IMR-90 (cell line): ENCODE data around the gene MRPL3. TPM values are rescaled to one million over a fixed set of nuclear protein-coding genes. Genes with fewer than 3 reads are reported as not detected.

Experiments
- ATAC-seq: fragments of 200-7000 bp; cut with Tn5 transposase; 2 replicates; pipeline ENCODE4 v1.9.1; 2020; ENCODE audit warnings: low read depth, mild to moderate bottlenecking, moderate library complexity
- BruUV-seq: library from RNA; stranded (reverse); fragments of 400-500 nt; replicated peaks from 2 replicates; lab custom pipeline; 2021; lab: Mats Ljungman, UMichigan
- CTCF ChIA-PET: fragments of 300-600 bp; formaldehyde crosslinking; extraction: SDS; loops from one replicate; lab custom pipeline; 2021; ENCODE audit warnings: antibody characterized with exemption; lab: Yijun Ruan, JAX
- POLR2A ChIA-PET: fragments of 300-600 bp; sonication (Branson Sonifier 250); formaldehyde crosslinking; loops from one replicate; lab custom pipeline; 2022; ENCODE audit warnings: antibody characterized with exemption; ENCODE audit not compliant: unreplicated experiment; lab: Charles Lee
- DNase-seq: peaks from one replicate; pipeline ENCODE4 v3.0.0; 2013
- H2AFZ ChIP-seq: replicated peaks from 2 replicates; pipeline ENCODE3; 2013; ENCODE audit warnings: low read length, mild to moderate bottlenecking; ENCODE audit not compliant: poor library complexity
- H2AK5ac ChIP-seq: 2 replicates; pipeline ENCODE4 v1.6.1; 2013; ENCODE audit warnings: low read depth, low read length, inconsistent platforms
- H2AK9ac ChIP-seq: replicated peaks from 2 replicates; pipeline ENCODE3; 2013; ENCODE audit warnings: mild to moderate bottlenecking, low read depth, low read length, moderate library complexity; ENCODE audit not compliant: poor library complexity
- H2BK120ac ChIP-seq: 2 replicates; pipeline ENCODE4 v1.6.1; 2013; ENCODE audit warnings: low read depth, low read length, inconsistent platforms
- H2BK15ac ChIP-seq: 3 replicates; pipeline ENCODE4 v1.6.1; 2013; ENCODE audit warnings: low read depth, low read length, inconsistent platforms
- H2BK20ac ChIP-seq: 2 replicates; pipeline ENCODE4 v1.6.1; 2013; ENCODE audit warnings: low read depth, mild to moderate bottlenecking, inconsistent platforms, low read length, moderate library complexity
- H2BK5ac ChIP-seq: 2 replicates; pipeline ENCODE4 v1.6.1; 2013; ENCODE audit warnings: mild to moderate bottlenecking, low read depth, low read length, inconsistent platforms; ENCODE audit not compliant: poor library complexity, severe bottlenecking
- H3K14ac ChIP-seq: replicated peaks from 2 replicates; pipeline ENCODE4 v1.6.1; 2013; ENCODE audit warnings: low read depth, low read length, inconsistent platforms
- H3K18ac ChIP-seq: 2 replicates; pipeline ENCODE4 v1.6.1; 2013; ENCODE audit warnings: low read depth, low read length, control low read depth
- H3K23ac ChIP-seq: 2 replicates; pipeline ENCODE4 v1.6.1; 2013; ENCODE audit warnings: low read depth, low read length, inconsistent platforms
- H3K27ac ChIP-seq: 2 replicates; pipeline ENCODE4 v1.5.1; 2013; ENCODE audit warnings: mild to moderate bottlenecking, control low read depth, low read length; ENCODE audit not compliant: insufficient read depth
- H3K27me3 ChIP-seq: 2 replicates; pipeline ENCODE4 v1.6.1; 2013; ENCODE audit warnings: low read length; ENCODE audit not compliant: control insufficient read depth, insufficient read depth
- H3K36me3 ChIP-seq: 2 replicates; pipeline ENCODE4 v1.6.1; 2013; ENCODE audit warnings: low read length, mixed read lengths; ENCODE audit not compliant: control insufficient read depth, insufficient read depth
- H3K4ac ChIP-seq: 2 replicates; pipeline ENCODE4 v1.6.1; 2013; ENCODE audit warnings: low read depth, low read length, inconsistent platforms
- H3K4me1 ChIP-seq: 2 replicates; pipeline ENCODE4 v1.6.1; 2013; ENCODE audit warnings: low read length, mixed read lengths; ENCODE audit not compliant: control insufficient read depth, insufficient read depth
- H3K4me2 ChIP-seq: 2 replicates; pipeline ENCODE4 v1.6.1; 2013; ENCODE audit warnings: low read depth, mild to moderate bottlenecking, control low read depth, low read length, moderate library complexity
- H3K4me3 ChIP-seq: 2 replicates; pipeline ENCODE4 v1.5.1; 2013; ENCODE audit warnings: low read depth, mild to moderate bottlenecking, control low read depth, low read length, moderate library complexity; ENCODE audit not compliant: insufficient read depth
- H3K56ac ChIP-seq: 2 replicates; pipeline ENCODE4 v1.6.1; 2013; ENCODE audit warnings: low read length, inconsistent platforms; ENCODE audit not compliant: insufficient read depth; ENCODE audit errors: extremely low read depth
- H3K79me1 ChIP-seq, 2 experiments: 2 replicates each; pipeline ENCODE4 v1.6.1; 2013; ENCODE audit warnings: low read length in 2 of 2, inconsistent platforms in 1 of 2, low read depth in 1 of 2
- H3K9ac ChIP-seq: 2 replicates; pipeline ENCODE4 v1.6.1; 2013; ENCODE audit warnings: low read depth, low read length, control low read depth
- H3K9me1 ChIP-seq: 2 replicates; pipeline ENCODE4 v1.6.1; 2013; ENCODE audit warnings: low read length, inconsistent platforms; ENCODE audit not compliant: insufficient read depth
- H3K9me3 ChIP-seq: 2 replicates; pipeline ENCODE4 v1.6.1; 2013; ENCODE audit warnings: low read length; ENCODE audit not compliant: control insufficient read depth, insufficient read depth
- H4K20me1 ChIP-seq: 2 replicates; pipeline ENCODE4 v1.6.1; 2013; ENCODE audit warnings: low read length, inconsistent platforms; ENCODE audit not compliant: insufficient read depth
- H4K5ac ChIP-seq: 2 replicates; pipeline ENCODE4 v1.6.1; 2013; ENCODE audit warnings: mild to moderate bottlenecking, low read depth, low read length, control low read depth
- H4K8ac ChIP-seq, 2 experiments: 2 replicates each; pipeline ENCODE4 v1.6.1; 2013; ENCODE audit warnings: low read depth in 2 of 2, low read length in 2 of 2, control low read depth in 1 of 2, inconsistent platforms in 1 of 2
- H4K91ac ChIP-seq: 2 replicates; pipeline ENCODE4 v1.6.1; 2013; ENCODE audit warnings: low read depth, low read length, inconsistent platforms; ENCODE audit not compliant: insufficient read depth
- BHLHE40 ChIP-seq: fragments of 150-350 bp; IDR thresholded peaks from 2 replicates; pipeline ENCODE4 v1.6.1; 2016; ENCODE audit warnings: mild to moderate bottlenecking, low read depth, low read length
- CEBPB ChIP-seq: IDR thresholded peaks from 2 replicates; pipeline ENCODE4 v1.6.1; 2012; ENCODE audit warnings: low read depth, low read length, improper control_type of control experiment
- CHD1 ChIP-seq: IDR thresholded peaks from 2 replicates; pipeline ENCODE4 v1.6.1; 2012; ENCODE audit warnings: low read depth, low read length, improper control_type of control experiment
- CTCF ChIP-seq: conservative IDR thresholded peaks from 2 replicates; pipeline ENCODE4 v1.5.1; 2012; ENCODE audit warnings: mild to moderate bottlenecking, low read depth, low read length, improper control_type of control experiment
- ELK1 ChIP-seq: fragments of 150-350 bp; IDR thresholded peaks from 2 replicates; pipeline ENCODE4 v1.6.1; 2016; ENCODE audit warnings: low read depth, mild to moderate bottlenecking, low read length, moderate library complexity, borderline replicate concordance
- FOS ChIP-seq: fragments of 150-350 bp; IDR thresholded peaks from 2 replicates; pipeline ENCODE4 v1.6.1; 2016; ENCODE audit warnings: low read depth, low read length
- MAFK ChIP-seq: IDR thresholded peaks from 2 replicates; pipeline ENCODE4 v1.6.1; 2012; ENCODE audit warnings: low read depth, low read length, improper control_type of control experiment
- MAZ ChIP-seq: IDR thresholded peaks from 2 replicates; pipeline ENCODE4 v1.6.1; 2012; ENCODE audit warnings: low read depth, mild to moderate bottlenecking, low read length, improper control_type of control experiment, moderate library complexity, borderline replicate concordance
- MXI1 ChIP-seq: IDR thresholded peaks from 2 replicates; pipeline ENCODE4 v1.6.1; 2012; ENCODE audit warnings: low read depth, mild to moderate bottlenecking, low read length, moderate library complexity, borderline replicate concordance
- NFE2L2 ChIP-seq: fragments of 150-350 bp; IDR thresholded peaks from 2 replicates; pipeline ENCODE4 v1.6.1; 2016; ENCODE audit warnings: low read depth, mild to moderate bottlenecking, low read length
- POLR2A ChIP-seq: IDR thresholded peaks from 2 replicates; pipeline ENCODE4 v1.6.1; 2012; ENCODE audit warnings: mild to moderate bottlenecking, low read depth, low read length
- RAD21 ChIP-seq: IDR thresholded peaks from 2 replicates; pipeline ENCODE4 v1.6.1; 2012; ENCODE audit warnings: low read length, improper control_type of control experiment
- RCOR1 ChIP-seq: IDR thresholded peaks from 2 replicates; pipeline ENCODE4 v1.6.1; 2012; ENCODE audit warnings: mild to moderate bottlenecking, low read length, improper control_type of control experiment; ENCODE audit not compliant: insufficient replicate concordance
- RFX5 ChIP-seq: IDR thresholded peaks from 2 replicates; pipeline ENCODE4 v1.8.0; 2012; ENCODE audit warnings: low read depth, mild to moderate bottlenecking, low read length, moderate library complexity
- SMC3 ChIP-seq: fragments of 150-350 bp; IDR thresholded peaks from 2 replicates; pipeline ENCODE4 v1.6.1; 2016; ENCODE audit warnings: low read depth, mild to moderate bottlenecking, antibody characterized with exemption, low read length, moderate library complexity
- USF2 ChIP-seq: fragments of 150-350 bp; IDR thresholded peaks from 2 replicates; pipeline ENCODE4 v1.6.1; 2017; ENCODE audit warnings: mild to moderate bottlenecking, antibody characterized with exemption, low read length, low read depth
- WGBS, 2 experiments: methylation state at CpG; one replicate each; pipeline versions ENCODE4 v1.1.5 to v1.1.7; 2013; ENCODE audit warnings: missing lambda C conversion rate in 2 of 2; ENCODE audit not compliant: insufficient read length in 1 of 2; ENCODE audit errors: extremely low coverage in 2 of 2; 5-methylcytosine and 5-hydroxymethylcytosine counted together
- dilution Hi-C: fragments of 300-500 bp; cut with HindIII; formaldehyde crosslinking; loops from one replicate; pipeline ENCODE4 v1.14.3; 2018; ENCODE audit warnings: low sequenced_read_pairs; ENCODE audit not compliant: unreplicated experiment
- in situ Hi-C: fragments of 300-500 bp; cut with MboI; formaldehyde crosslinking; loops from 3 replicates; pipeline ENCODE4 v1.14.3; 2019; ENCODE audit warnings: low sequenced_read_pairs, inconsistent platforms, mixed read lengths
- intact Hi-C: fragments of 100-400 bp; cut with micrococcal nuclease; formaldehyde crosslinking; loops from 2 replicates; pipeline ENCODE4 v1.10.0; 2022
- polyA plus RNA-seq, 3 experiments: library from polyadenylated mRNA; depleted of rRNA; stranded (reverse); fragments of >200 nt; gene quantifications; 2 replicates each; pipeline ENCODE4 v1.2.3, GENCODE V29; 2012; ENCODE audit warnings: low replicate concordance in 1 of 3
- total RNA-seq: library from RNA; depleted of rRNA; stranded (reverse); fragments of >200 nt; gene quantifications from 2 replicates; pipeline ENCODE4 v1.2.3, GENCODE V29; 2012

Gene MRPL3
- total and polyA plus RNA-seq, 2 of the 4 experiments (the other 2 are of a cell fraction), result 107 to 206 TPM

DNA sequence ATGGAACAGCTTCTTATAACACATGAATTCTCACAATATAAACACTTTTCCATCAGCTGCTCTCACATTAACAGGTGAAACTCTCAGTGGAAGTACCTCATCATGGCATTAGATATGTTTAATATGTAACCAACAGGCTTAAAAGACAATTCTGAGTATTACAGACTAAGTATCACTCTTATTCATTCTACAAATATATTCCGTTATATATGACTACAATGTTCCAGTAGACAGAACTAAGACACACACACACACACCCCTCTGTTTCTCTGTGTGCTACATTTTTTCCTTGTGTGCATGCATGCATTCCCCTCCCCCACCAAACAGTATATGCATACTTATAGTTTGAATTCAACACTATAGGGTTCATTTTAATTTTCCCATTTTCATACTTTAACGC is 32.4 kb downstream of the MRPL3 start:
- no peak overlapping the region for H3K4me2 ChIP-seq
- no TSS peak for BruUV-seq
- ChIA-PET POLR2A (no interaction called here), CTCF (no interaction called here)
- H3K23ac ChIP-seq, result no peak overlapping the region
- H4K8ac ChIP-seq, result no peak overlapping the region
- H3K9me3 ChIP-seq, result no peaks in the 10 kb centered on the region
- H2AK9ac ChIP-seq, result no peak overlapping the region
- H3K9me1 ChIP-seq, result no peaks in the 10 kb centered on the region
- no peak overlapping the region for H2AFZ ChIP-seq
- no peak overlapping the region for H3K56ac ChIP-seq
- no peak overlapping the region for H2BK5ac ChIP-seq
- H3K79me1 ChIP-seq, result peaks cover 9 to 16% of the 10 kb centered on the region in 2 experiments
- no peak overlapping the region for H2BK20ac ChIP-seq
- no peaks in the 10 kb centered on the region for H4K20me1 ChIP-seq
- no peaks in the 10 kb centered on the region for H3K4me1 ChIP-seq
- H3K18ac ChIP-seq, result no peak overlapping the region
- no peak overlapping the region for H3K27ac ChIP-seq
- no peak overlapping the region for H4K5ac ChIP-seq
- no peak overlapping the region for H3K9ac ChIP-seq
- H2BK120ac ChIP-seq, result no peak overlapping the region
- H3K14ac ChIP-seq, result no peak overlapping the region
- intact Hi-C loops, result loop anchor here (10.0 kb wide), 1 partner anchor 436 kb away; no protein-coding TSS in a partner anchor
- 100% methylated on average over 1 of the region's 2 CpGs; no CpG with 5 or more reads in 1 of the 2 experiments for WGBS, 2 experiments
- in situ Hi-C loops, result no loop called here
- H3K4ac ChIP-seq, result no peak overlapping the region
- H4K91ac ChIP-seq, result no peak overlapping the region
- no peak for DNase-seq
- H3K4me3 ChIP-seq, result no peak overlapping the region
- no peaks in the 10 kb centered on the region for H3K27me3 ChIP-seq
- dilution Hi-C loops, result no loop called here
- ATAC-seq, result no peak
- no peak overlapping the region for H2AK5ac ChIP-seq
- no peak for TF ChIP-seq MAZ
- no peak for TF ChIP-seq POLR2A
- no peak for TF ChIP-seq FOS
- no peak for TF ChIP-seq MXI1
- TF ChIP-seq NFE2L2, result no peak
- TF ChIP-seq CEBPB, result no peak
- TF ChIP-seq BHLHE40, result no peak
- no peak for TF ChIP-seq MAFK
- TF ChIP-seq USF2, result no peak
- no peak for TF ChIP-seq CHD1
- TF ChIP-seq SMC3, result no peak
- TF ChIP-seq RAD21, result no peak
- TF ChIP-seq RCOR1, result no peak
- TF ChIP-seq RFX5, result no peak
- TF ChIP-seq ELK1, result no peak
- no peak for TF ChIP-seq CTCF
- no peak overlapping the region for H2BK15ac ChIP-seq
- H3K36me3 ChIP-seq, result peaks cover 12% of the 10 kb centered on the region
